Activated effector memory CD4-positive, alpha-beta T cell treated with Interleukin-2 at 50 U/mL for 16 hours (primary cell): ENCODE results near the gene NTN5.
"Not testable (repeated sequence)": the region's sequence is repeated elsewhere in the genome, so short reads cannot be mapped to it uniquely, and the experiment has no call there.

Source experiments
- DNase-seq: peaks from one replicate; pipeline ENCODE4 v3.0.0-alpha.2; 2020

NTN5 gene

DNA sequence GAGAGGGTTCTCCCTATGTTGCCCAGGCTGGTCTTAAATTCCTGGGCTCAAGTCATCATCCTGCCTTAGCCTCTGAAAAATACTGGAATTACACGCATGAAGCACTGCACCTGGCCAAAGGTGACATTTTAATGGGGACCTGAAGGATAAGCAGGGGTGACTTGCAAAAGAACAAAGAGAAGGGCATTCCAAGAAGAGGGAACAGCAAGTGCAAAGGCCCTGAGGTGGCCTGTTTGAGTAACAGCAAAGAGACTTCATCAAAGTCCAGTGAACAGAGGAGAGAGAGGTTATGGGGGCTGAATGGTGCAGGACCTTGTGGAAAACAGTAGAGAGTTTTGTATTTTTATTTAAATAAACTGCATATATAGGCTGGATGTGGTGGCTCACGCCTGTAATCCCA, 31.0 kb downstream of the NTN5 start:
- no peak for DNase-seq

DNA sequence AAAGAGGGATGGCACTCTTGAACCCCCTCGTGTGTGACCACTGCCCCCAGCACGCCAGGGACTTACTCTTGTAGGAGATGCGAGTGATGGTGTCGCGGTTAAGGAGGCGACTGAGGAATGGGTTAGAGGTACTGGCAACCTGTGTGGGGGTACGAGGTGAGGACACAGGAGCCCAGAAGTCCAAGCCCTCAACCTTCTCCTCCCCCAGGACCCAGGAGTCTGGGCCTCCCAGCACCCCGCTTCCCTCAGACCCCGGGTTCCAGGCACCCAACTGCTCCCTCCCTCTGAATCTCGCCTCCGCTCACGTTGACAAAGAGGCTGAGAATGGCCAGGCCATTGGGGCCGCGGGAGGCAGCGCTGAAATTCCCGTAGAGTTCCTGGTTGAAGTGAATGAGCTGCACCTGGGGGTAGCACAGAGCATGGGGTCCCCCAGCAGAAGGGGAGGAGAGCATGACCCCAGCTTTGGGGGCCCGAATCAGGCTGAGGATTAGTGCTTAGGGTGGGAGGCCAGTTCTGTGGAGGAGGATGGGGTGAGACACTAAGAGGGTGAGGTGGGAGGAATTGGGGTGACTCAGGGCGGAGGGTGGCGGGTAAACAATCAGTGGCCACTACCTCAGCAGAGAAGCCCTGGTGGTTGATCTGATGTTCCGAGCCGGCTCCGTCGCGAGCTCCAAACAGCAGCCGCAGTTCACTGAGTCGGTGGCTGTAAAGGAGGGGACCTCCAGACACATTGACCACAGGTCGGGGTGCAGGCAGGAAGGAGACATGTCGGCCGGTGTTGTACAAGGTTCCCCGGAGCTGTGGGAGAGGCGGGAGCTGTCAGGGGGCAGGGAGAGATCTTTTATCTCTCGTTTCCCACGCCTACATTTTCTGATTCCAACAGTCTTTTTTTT, 33.1 kb downstream of the NTN5 start:
- no peak for DNase-seq

DNA sequence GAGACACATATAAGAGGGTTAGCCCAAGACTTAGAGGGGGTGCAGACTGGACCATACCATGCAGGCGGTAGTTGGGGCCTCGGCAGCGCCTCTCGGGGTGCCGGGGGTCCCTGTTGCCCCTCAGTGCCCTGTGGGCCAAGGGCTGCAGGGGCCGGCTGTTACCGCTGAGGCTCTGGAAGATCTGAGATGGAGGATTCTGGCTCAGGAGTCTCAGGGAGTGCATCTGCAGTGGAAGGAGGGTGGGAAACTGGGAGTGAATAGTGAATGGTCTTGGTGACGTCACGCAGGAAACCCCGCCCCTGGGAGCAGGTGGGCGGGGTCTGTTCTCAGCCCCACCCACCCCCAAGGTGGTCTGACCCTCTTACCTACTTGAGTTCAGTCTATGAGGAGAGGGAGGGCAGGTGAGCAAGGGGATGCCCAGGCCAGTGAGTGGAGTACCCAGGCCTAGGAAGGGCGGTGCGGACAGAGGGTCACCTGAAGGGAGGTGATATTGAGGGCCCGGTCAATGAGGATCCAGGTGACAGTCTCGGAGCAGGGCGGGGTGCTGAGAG, 33.9 kb downstream of the NTN5 start:
- no peak for DNase-seq

DNA sequence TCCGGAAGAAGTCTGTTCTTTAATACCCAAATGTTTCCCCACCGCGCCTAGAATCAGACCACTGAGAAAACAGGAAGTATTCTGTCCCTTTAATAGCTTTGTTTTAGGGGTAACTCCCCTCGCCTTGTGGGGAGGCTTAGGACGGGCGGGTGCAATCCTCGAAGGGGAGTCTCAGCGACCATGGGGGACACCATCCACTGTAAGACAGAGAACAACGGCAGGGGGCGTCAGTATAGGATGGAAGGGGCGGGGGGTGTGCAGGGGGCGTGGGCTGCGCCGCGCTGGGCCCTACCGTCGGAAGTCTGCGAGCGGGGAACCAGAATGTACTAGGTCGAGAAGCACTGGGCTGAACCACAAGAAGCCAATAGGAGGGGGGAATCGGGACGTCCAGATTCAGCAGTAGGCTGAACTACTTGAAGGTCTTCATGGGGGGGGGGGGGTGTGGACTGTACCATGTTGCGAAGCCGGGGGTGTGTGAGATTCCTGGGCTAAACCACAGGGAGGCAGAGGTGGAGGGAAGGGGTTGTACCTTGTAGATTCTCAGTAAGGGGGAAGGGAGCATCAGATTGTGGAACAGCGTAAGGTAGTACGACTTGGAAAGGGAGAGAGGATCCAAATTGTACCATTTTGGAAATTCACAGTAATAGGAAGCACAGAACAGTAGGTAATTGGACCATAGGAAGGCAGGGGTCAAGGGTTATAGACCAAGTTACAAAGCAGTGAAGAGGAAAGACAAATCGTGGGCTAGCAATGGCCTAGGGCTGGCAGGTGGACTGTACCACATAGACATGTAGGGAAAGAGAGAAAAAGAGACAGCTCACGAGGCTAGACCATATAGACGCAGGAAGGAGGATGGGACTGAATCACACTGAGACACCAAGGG, 34.6 kb downstream of the NTN5 start:
- peak; percentile 74 for DNase-seq

DNA sequence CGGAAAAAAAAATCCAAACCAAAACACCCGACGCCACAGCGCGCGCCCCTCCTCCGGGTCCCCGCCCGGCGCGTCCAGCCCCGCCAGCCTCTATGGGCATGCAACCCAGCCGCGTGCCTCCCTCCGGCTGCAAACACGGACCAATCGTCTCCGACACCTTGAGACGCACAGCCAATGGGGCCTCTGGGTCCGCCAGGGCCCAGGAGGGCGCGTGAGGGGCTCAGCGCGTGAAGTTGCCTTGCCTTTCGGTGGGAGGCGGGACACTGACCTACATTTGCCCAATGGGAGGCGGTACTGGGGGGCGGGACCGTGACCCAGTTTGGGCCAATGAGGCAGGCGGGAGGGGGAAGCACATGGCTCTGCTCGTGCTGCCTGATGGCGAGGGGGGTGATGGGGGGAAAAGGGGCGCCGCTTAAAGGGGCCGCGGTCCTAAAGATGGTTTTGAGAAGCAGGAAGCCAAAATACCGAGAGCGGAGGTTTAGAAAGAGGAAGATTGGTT, 35.3 kb downstream of the NTN5 start:
- DNase-seq: peak; percentile 100

DNA sequence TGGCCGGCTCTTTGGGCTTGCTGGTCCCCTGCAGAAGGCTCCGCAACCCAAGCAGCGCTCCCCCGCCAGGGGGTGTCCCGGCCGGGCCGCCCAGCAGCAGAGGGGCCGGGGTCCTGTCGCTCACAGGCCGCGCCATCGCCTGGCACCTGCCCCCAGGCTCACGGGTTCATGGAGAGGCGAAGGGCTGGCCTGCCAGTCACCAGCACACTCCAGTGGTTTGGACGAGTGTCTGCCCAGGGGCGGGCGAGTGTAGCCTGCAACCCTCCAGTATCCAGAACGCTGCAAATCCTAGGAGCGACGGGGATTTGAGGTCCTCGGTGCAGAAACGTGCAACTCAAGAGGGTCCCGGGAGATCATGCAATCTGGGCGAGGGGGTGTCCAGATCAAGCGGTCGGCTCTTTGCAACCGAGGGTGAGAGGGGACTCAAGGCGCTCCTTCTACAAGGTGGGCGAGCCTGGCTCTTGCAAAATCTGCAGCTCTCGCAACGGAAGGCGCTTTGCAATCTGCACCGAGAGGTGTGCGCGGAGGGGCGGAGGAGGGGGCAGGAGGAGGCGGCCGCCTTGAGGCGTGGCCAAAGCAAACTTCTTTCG, 35.9 kb downstream of the NTN5 start, which contains the start of gene DBP:
TSS of gene DBP (minus strand) at position 521 of the 590 bp plus-strand sequence. CDS start at position 136, 385 bp downstream.
- no peak for DNase-seq

DNA sequence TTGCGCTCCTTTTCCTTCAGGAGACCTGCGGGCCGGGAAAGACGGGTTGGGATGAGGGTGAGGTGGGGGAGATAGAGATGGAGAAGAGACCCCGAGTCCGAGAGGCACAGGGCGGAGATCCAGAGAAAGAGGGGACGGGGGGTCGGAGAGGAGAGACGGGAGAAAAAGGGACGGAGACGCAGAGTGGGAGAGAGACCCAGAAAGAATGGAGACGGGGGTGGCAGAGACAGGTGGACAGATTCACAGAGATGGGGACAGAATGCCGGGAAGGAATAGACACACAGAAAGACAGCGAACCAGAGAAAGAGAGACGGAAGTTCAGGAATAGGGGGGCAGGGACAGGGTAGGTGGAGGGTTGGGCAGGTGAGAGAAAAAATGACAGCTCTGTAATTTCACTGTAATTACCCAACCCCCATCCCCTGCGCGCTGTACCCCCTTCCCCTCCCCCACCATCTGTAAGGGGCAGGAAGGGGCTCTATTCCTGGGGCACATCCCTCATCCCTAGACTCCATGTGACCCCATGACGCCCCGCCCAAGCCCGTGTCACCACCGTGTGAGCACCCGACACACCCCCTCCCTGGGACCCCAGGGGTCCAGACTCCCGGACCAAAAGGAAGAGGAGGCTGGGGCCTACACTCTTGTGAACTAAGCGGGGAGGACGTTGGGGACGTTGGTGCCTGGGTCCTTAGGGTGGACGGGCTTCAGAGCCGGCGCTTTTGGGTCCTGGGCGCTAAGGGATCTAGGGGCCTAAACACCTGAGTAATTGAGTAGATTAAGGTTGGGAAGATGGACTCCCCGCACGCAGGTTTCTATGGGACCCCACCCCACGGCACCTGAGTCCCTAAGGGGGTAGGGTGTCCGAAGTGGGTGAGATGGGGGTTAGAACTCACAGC, 36.6 kb downstream of the NTN5 start:
- DNase-seq: no peak

DNA sequence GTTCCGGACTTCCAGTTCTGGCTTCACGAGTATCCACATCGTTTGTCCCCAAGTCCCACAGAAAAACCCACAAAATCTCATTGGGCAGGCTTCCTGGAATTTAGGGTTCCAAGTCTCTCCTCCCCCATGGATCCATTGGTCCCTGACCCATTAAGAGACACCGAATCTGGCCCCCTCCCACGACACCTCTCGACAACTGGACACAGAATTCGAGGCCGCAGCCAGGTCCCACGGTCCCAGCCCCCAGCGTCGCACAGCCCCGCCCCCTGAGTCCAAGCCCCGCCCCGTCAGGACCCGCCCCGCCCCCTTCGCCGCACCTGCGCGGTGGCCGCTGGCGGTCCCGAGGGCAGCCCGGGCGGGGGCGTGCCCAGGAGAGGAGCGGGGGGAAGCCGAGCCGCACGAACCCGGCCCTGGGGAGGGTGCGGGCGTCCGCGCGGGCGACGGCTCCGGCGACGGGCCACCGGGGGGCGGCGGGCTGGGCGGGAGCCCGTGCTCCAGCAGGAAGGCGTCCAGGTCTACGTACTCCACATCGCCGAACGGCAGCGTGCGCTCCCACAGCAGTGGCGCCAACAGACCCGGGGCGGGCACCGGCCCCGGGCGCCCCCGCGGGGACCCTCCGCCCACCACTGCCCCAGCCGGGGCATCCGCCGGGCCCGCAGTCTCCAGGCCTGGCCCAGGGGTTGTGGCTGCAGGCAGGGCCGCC, 37.4 kb downstream of the NTN5 start:
- DNase-seq: peak; percentile 63

DNA sequence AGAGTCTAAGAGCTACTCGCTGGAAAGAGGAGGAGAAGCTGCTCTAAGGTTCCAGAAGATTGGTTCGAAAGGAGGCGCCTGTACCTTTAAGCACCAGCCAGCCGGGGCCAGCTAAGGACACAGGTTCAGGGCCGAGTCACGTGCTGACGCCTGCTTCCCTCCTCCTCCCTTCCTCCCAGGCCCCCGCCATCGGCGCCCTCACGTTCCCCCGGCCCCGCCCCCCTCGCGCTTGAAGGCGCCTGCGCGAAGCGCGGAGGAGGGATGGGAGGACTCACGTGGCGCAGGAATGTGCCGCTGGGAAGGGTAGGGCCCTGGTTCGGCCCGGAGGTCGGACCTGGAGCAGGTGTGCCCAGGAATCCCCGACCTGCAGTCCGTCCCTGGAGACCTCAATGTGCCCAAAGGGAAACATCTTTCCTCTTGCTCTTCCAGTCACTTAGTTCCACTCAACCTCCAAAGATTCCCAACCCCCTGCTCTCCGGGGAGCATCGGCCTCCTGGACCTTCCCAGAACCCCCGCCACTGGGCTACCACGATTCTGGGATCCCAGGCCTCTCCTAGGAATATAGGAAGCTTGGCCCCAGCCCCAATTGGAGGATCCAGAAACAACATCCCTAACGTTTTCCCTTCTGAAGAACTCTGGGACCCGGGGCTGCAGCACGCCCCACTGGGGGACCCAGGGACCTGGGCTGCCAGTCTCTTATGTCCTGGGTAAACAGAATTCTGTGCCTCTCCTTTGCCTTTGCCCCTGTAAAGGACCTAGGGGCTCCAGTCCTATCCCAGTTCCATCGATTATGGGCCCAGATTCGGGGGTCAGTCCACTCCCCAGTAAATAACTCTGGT, 38.2 kb downstream of the NTN5 start:
- peak; percentile 88 for DNase-seq

DNA sequence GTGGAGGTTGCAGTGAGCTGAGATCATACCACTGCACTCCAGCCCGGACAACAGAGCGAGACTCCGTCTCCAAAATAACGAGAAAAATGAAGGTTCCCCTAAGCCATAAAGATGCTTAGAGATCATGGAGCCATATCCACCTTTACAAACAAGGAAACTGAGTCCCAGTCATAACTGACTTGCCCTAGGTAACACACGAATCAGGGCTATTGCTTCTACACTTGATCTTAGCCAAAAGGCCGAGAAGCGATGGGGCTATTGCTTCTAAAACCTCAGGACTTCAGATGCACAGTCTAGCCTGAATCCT, 38.8 kb downstream of the NTN5 start:
- DNase-seq: no peak

DNA sequence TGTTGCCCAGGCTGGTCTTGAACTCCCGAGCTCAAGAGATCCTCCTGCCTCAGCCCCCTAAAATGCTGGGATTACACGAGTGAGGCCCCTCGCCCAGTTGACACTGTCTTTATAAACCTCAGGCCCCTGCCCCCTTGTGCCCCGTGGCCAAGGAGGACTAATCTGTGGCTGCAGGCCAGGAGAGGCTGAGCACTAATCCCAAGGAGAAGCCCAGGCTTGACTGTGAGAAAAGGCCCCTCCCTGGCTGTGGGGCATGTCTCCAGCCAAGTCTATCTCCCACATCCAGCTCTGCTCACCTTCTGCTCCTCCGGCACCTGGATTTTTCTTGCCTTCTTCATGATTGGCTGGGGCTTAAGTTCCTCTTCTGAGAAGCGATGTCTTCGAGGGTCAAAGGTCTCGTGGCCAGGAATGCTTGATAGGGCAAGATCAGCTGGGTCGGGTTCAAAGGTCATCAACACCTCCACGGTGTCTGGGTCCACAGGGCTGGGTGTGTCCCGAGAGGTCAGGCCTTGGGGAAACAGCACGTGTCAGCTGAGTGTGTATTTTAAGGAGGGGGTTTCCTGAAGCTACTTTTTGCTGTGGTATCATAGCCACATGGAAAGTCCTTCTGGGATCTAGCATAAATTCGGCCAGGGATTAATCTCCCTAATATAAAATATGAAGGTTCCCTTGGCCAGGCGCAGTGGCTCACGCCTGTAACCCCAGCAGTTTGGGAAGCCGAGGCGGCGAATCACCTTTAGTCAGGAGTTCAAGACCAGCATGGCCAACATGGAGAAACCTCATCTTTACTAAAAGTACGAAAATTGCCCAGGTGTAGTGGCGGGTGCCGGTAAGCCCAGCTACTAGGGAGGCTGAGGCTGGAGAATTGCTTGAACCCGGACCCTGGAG, 39.4 kb downstream of the NTN5 start:
- DNase-seq: no peak

DNA sequence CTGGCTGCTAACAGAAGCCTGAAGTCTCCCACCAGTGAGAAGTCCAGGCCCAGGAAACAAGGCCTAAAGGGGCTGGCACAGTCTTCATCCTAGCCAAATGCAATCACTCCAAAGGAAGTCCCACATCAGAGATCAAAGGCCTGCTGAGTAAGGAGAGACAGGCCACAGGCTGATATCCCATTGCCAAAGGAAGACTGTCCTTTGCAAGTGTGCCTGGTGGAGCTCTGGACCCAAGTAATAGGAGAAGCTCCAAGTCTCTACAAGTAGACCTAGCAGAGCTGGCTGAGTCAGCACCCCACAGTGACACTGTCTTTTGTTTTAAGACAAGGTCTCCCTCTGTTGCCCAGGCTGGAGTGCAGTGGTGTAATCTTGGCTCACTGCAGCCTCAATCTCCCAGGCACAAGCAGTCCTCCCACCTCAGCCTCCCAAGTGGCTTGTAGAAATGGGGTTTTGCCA, 40.1 kb downstream of the NTN5 start:
- DNase-seq: no peak

DNA sequence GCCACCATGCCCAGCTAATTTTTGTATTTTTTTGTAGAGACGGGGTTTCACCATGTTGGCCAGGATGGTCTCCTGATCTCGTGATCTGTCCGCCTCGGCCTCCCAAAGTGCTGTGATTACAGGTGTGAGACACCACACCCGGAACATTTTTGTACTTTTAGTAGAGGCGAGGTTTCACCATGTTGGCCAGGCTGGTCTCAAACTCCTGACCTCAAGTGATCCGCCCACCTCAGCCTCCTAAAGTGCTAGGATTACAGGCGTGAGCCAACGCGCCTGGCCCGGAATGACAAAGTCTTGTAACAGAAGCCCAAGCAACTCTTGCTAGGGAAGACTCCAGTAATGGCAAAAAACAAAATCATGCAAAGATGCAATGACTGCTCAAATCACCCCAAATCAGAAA, 40.5 kb downstream of the NTN5 start:
- DNase-seq: not testable (repeated sequence)

DNA sequence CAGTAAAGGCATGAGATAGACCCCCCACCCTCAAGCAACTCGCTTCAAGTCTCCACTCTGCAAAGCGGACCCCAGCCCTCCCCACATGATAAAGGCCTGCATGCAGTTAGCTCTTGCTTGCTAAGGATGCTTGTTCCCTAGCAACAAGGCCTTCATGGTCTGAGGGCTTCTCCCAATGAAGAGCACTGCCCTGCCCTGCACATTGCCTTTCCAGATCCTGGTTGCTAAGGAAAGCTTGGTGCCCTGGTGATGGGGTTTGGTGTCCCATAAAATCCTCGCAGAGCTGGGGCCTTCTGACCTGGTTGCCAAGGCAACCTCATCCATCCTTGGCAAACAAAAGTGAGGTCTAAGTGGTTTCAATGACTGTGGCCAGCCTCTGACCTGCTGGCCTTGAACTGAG, 41.6 kb downstream of the NTN5 start:
- DNase-seq: no peak

DNA sequence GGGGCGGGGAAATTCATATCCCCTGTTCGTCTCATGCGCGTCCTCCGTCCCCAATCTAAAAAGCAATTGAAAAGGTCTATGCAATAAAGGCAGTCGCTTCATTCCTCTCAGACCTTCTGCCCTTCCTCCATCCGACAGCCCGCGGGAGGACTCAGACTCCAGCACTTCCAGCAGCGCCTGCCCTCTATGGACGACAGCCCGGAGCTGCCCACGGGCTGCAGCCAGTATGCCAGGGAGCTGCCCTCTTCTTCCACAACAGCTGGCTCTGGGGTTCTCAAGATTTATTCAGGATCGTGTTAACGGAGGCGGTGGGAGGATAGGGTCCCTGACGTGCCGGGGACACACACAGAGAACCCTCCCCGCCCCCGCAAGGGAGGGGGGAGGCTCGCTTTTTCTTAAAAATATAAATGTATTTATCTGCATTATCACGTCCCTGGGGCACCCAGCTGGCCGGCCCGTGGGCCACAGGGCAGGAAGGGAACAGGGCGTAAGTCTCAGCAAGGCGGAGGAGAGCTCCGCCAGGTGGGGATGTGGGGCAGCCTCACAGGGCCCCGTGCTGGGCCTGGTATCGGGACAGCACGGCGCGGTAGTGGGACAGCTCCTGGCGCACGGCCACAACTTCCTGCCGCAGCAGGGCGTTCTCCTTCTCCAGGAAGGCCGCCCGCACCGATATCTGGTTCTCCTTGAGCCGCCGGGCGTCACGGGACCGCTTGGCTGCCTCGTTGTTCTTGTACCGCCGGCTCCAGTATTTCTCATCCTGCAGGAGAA, 42.3 kb downstream of the NTN5 start:
- no peak for DNase-seq

DNA sequence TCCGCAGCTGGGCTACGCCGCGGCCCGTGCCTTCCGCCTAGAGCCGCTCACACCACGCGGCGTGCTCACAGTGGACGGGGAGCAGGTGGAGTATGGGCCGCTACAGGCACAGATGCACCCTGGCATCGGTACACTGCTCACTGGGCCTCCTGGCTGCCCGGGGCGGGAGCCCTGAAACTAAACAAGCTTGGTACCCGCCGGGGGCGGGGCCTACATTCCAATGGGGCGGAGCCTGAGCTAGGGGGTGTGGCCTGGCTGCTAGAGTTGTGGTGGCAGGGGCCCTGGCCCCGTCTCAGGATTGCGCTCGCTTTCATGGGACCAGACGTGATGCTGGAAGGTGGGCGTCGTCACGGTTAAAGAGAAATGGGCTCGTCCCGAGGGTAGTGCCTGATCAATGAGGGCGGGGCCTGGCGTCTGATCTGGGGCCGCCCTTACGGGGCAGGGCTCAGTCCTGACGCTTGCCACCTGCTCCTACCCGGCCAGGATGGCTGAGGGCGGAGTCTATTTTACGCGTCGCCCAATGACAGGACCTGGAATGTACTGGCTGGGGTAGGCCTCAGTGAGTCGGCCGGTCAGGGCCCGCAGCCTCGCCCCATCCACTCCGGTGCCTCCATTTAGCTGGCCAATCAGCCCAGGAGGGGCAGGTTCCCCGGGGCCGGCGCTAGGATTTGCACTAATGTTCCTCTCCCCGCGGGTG, 43.1 kb downstream of the NTN5 start:
- no peak for DNase-seq

DNA sequence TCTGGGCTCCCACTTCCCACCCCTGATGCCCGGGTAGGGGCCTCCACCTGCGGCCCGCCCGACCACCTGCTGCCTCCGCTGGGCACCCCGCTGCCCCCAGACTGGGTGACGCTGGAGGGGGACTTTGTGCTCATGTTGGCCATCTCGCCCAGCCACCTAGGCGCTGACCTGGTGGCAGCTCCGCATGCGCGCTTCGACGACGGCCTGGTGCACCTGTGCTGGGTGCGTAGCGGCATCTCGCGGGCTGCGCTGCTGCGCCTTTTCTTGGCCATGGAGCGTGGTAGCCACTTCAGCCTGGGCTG, 43.6 kb downstream of the NTN5 start:
- DNase-seq: no peak
